GM12878 (cell line): ENCODE measurements around the gene SPR.

Source experiments
- CHD2 ChIP-seq: IDR thresholded peaks from 2 replicates; pipeline ENCODE4 v1.6.1; 2011; ENCODE audit warnings: low read depth, low read length, improper control_type of control experiment, borderline replicate concordance
- CTCF ChIP-seq, 3 experiments: IDR thresholded peaks in 2 of 3; conservative IDR thresholded peaks in 1 of 3; 2 replicates each; pipeline ENCODE4 v1.5.1; 2011; ENCODE audit warnings: low read depth in 3 of 3, low read length in 3 of 3, mild to moderate bottlenecking in 3 of 3, control low read depth in 2 of 3, moderate library complexity in 2 of 3, inconsistent platforms in 1 of 3, mixed read lengths in 1 of 3; ENCODE audit not compliant: control insufficient read depth in 2 of 3, insufficient read depth in 1 of 3; ENCODE audit errors: extremely low read depth in 1 of 3
- EZH2 ChIP-seq: IDR thresholded peaks from 2 replicates; pipeline ENCODE4 v1.6.1; 2012; ENCODE audit warnings: low read depth, mild to moderate bottlenecking, control low read depth, inconsistent platforms, low read length, borderline replicate concordance; ENCODE audit not compliant: control insufficient read depth
- HDAC2 ChIP-seq: fragments of 200-600 bp; sonication (generic); IDR thresholded peaks from 2 replicates; pipeline ENCODE4 v1.6.1; 2017
- MTA3 ChIP-seq: IDR thresholded peaks from 2 replicates; pipeline ENCODE4 v1.6.1; 2012; ENCODE audit warnings: low read length, inconsistent platforms, borderline replicate concordance
- NFIC ChIP-seq: IDR thresholded peaks from 2 replicates; pipeline ENCODE4 v1.6.1; 2012; ENCODE audit warnings: low read depth, mild to moderate bottlenecking, inconsistent platforms, low read length, moderate library complexity
- SMAD1 ChIP-seq: fragments of 450-650 bp; IDR thresholded peaks from 2 replicates; pipeline ENCODE4 v1.6.1; 2018; ENCODE audit warnings: mild to moderate bottlenecking, low read depth; ENCODE audit not compliant: partially characterized antibody
- SUZ12 ChIP-seq: fragments of 200-600 bp; sonication (generic); IDR thresholded peaks from one replicate; pipeline ENCODE4 v1.6.1; 2018; ENCODE audit warnings: antibody characterized with exemption, mild to moderate bottlenecking; ENCODE audit not compliant: unreplicated experiment

- no peak for TF ChIP-seq EZH2
- TF ChIP-seq MTA3: no peak
- TF ChIP-seq CHD2: no peak
- TF ChIP-seq SMAD1: no peak
- TF ChIP-seq HDAC2: no peak
- no peak for TF ChIP-seq NFIC
- TF ChIP-seq CTCF (IDR thresholded peaks at IDR 0.05 in 2 of 3, conservative IDR thresholded peaks at IDR 0.05 in 1 of 3; ENCODE audit: control insufficient read depth in 2 of 3, extremely low read depth in 1 of 3, insufficient read depth in 1 of 3, low read depth in 3 of 3, low read length in 3 of 3): no peak
- no peak for TF ChIP-seq SUZ12
Measured at GRCh38 chr2:72923833-72924352, 36.7 kb downstream of the SPR start.
